Heart right ventricle (tissue), 16 donors: ENCODE results near the gene BTBD16. TPM values are rescaled to one million over a fixed set of nuclear protein-coding genes. Genes with fewer than 3 reads are reported as not detected.
A peak's percentile ranks its signal among the peaks of the same experiment; 100 is the strongest.

Source experiments
- ATAC-seq, 8 donors: fragments of 200-7000 bp; cut with Tn5 transposase; one replicate each; pipeline ENCODE4 v1.9.1; 2020; ENCODE audit warnings: mild to moderate bottlenecking in 8 of 8, moderate library complexity in 8 of 8, moderate number of reproducible peaks in 1 of 8
- DNase-seq, 2 donors: peaks; one replicate each; pipeline ENCODE4 v3.0.0-alpha.2; 2020
- H3K27ac ChIP-seq, 10 donors: fragments of 200-600 bp; sonication (generic) in 2 of 10; one replicate each; pipeline versions ENCODE4 v1.5.0 to v1.8.0; 2020 to 2022; ENCODE audit warnings: mild to moderate bottlenecking in 3 of 10
- H3K27me3 ChIP-seq, 7 donors: fragments of 200-600 bp; one replicate each; pipeline ENCODE4 v1.8.0; 2021 to 2022; ENCODE audit warnings: mild to moderate bottlenecking in 2 of 7
- H3K36me3 ChIP-seq, 9 donors: fragments of 200-600 bp; sonication (generic) in 1 of 9; one replicate each; pipeline versions ENCODE4 v1.5.0 to v1.8.0; 2020 to 2022; ENCODE audit warnings: mild to moderate bottlenecking in 2 of 9
- H3K4me1 ChIP-seq, 9 donors: fragments of 200-600 bp; sonication (generic) in 1 of 9; one replicate each; pipeline versions ENCODE4 v1.5.0 to v1.8.0; 2020 to 2022; ENCODE audit warnings: mild to moderate bottlenecking in 4 of 9
- H3K4me3 ChIP-seq, 10 donors: fragments of 200-600 bp; sonication (generic) in 2 of 10; one replicate each; pipeline versions ENCODE4 v1.5.0 to v1.8.0; 2020 to 2022; ENCODE audit warnings: mild to moderate bottlenecking in 7 of 10, moderate library complexity in 2 of 10
- H3K9me3 ChIP-seq, 11 donors: fragments of 200-600 bp in 10 of 11; sonication (generic) in 2 of 11; one replicate each; pipeline versions ENCODE4 v1.5.0 to v1.8.0; 2013 to 2022; ENCODE audit warnings: mild to moderate bottlenecking in 2 of 11, control low read depth in 1 of 11, moderate library complexity in 1 of 11
- CTCF ChIP-seq, 9 donors: fragments of 200-600 bp; sonication (generic) in 2 of 9; IDR thresholded peaks; one replicate each; pipeline versions ENCODE4 v1.5.0 to v1.8.0; 2021 to 2022; ENCODE audit warnings: antibody characterized with exemption in 9 of 9, mild to moderate bottlenecking in 5 of 9, moderate library complexity in 1 of 9
- WGBS, 2 donors: extraction: QIAGEN DNeasy Blood & Tissue Kit; methylation state at CpG; one replicate each; pipeline ENCODE4 v1.1.7; 2013; ENCODE audit warnings: inconsistent platforms in 1 of 2; 5-methylcytosine and 5-hydroxymethylcytosine counted together
- intact Hi-C, 10 donors: fragments of 100-400 bp; cut with DNase I; formaldehyde crosslinking; loops; one replicate each; pipeline versions ENCODE4 v1.11.1 to v1.14.2; 2022
- polyA plus RNA-seq, 2 donors: library from polyadenylated mRNA; stranded (reverse); fragments of 200-250 nt; gene quantifications; one replicate each; pipeline ENCODE4 v1.2.3, GENCODE V29; 2013
- total RNA-seq, 10 donors: library from RNA; stranded (reverse); fragmentation: NEBNext Ultra II Directional in 3 of 10; extraction: Animal tissue kit (Norgen Biotek cat#: 25700) in 3 of 10; gene quantifications; one replicate each; pipeline versions ENCODE4 v1.2.1 to v1.2.4, GENCODE V29; 2021 to 2023
- donor health status: Arrhythmogenic right ventricular cardiomyopathy.
- donor health status: ischemic (EF 13 %, LVEDD 7.1; RV severe dilation, severe dysfunction).
- donor health status: healthy with polysubstance abuse.
- donor health status: DM: no; HTN: yes; CAD: no.
- donor health status: DM: no; HTN: no; CAD: no.
- donor health status: ischemic (EF 25% LVEDD 6.9; RV normal size, moderate dysfunction).
- donor health status: ischemic (EF 25% LVEDD 5.7; RV mildly dilated, moderate dysfunction).
- donor health status: healthy.
- donor health status: DM: yes; HTN: yes; CAD: no.
- donor health status: Ischemic cardiomyopathy.
- donor health status: ischemic (EF 35%, LVEDD 5.7; RV mildly dilated, moderate dysfunction).
- donor health status: nonischemic (EF 11% LVEDD 7.7; RV severe dilation, severe dysfunction).
- donor health status: DM: yes; HTN: yes; CAD: no.
- donor health status: PGD.
- donor health status: ischemic (EF 29% LVEDD 5.4; RV normal size, mild dysfunction).
- donor health status: nonischemic (EF 23%, LVEDD 6.1; RV moderate dilation, normal function).

Gene BTBD16
- total and polyA plus RNA-seq, 12 donors, result 0.29 to 0.76 TPM; not detected in 10

DNA sequence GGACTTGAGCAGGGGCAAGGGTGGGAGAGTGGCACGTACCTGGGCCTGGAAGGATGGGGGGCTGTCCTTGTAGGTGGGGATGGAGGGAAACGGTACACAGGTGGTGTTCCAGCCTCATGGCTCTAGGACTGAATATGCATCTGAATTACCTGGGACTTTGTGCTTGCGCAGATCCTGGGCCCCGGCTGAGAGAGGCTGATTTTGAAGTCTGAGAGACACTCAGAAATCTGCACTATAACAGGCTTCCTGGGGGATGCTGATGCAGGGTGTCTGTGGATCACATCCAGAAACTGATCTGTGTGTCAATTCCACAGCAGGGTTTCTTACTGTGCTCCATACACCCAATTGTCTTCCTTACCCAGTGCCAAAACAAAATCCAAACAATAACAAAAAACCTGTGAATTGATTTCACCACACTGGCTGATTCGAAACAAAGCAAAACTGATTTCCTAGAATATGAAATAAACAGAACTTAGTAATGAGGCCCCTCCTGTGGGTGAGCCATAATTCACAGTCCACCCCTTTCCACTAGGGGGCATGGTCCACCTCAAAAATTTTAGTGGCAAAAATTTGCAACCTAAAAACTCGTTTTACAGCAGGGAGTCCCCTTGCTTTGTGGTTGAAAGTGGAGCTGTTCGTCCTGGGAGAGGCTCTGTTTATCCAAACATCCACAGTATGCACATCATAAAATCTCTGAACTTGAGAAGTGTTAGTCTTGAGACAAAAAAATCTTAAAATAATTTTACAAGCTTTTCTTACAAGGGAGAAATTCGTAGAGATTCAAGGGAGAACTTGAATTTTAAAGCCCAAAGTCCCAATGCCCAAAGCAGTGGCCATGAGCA lies 71.4 kb downstream of the BTBD16 start:
- TF ChIP-seq CTCF (IDR thresholded peaks at IDR 0.05), result peak; percentile 64 to 87 (median 84)
- Histone ChIP-seq H3K4me1 (peaks cover 2 to 41% (median 16%) of the 10 kb centered on the region in 9 donors), H3K27me3 (no peaks in the 10 kb centered on the region), H3K4me3 (no peak overlapping the region), H3K9me3 (no peaks in the 10 kb centered on the region), H3K27ac (peak overlapping the region in 7 of 10 donors; percentile 40 to 80 (median 66)), H3K36me3 (no peaks in the 10 kb centered on the region)
- ATAC-seq (peak in 6 of 8 donors; percentile 19 to 66 (median 48)), DNase-seq (peak in 1 of 2 donors; percentile 61)
- WGBS, 2 donors, result 60 to 62% methylated on average over 8 of the region's 8 CpGs
- intact Hi-C loops, result loop anchor here (1.0 to 10.0 kb wide), 15 partner anchors 35 to 225 kb away; partner anchors contain the start of gene DMBT1 (in 4 of the 10)

DNA sequence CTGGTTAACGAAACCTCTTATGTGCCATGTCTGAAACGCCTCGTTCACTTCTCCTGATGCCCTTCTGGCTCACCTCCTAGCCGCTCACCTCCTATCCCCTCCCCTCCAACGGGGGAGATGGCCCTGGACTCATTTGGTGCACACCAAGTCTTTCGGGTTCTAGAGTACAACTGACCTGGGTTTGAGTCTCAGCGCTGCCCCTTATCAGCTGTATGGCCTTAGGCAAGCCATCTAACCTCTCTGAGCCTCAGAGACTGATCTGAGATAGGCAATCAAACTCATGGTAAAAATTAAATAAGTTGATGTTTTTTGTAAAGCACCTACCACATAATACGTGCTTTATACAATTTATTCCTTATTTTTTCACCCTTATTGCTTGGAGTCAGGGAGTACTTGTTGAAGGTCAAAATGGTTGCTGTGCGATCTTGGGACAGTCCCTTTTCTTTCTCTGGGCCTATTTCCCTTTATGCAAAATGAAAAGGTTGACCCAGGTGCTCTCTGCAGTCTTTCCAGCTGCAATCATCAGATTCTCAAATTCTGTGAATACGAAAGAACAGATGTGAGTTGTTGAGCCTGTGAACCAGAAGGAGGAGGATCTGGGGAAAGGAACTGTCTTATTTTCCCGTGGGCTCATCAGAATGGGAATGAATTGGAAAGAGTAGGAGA lies 72.2 kb downstream of the BTBD16 start:
- WGBS, 2 donors, result 90 to 92% methylated on average over 11 of the region's 11 CpGs
- intact Hi-C loops, result loop anchor here (2.0 to 10.0 kb wide), 14 partner anchors 36 to 224 kb away; partner anchors contain the start of gene DMBT1 (in 4 of the 10)
- no peaks in the 10 kb centered on the region for H3K9me3 ChIP-seq
- DNase-seq (no peak), ATAC-seq (no peak)
- H3K27me3 ChIP-seq, result no peaks in the 10 kb centered on the region
- H3K36me3 ChIP-seq, result no peaks in the 10 kb centered on the region
- H3K27ac ChIP-seq, result peak overlapping the region in 2 of 10 donors; percentile 66 to 80
- TF ChIP-seq CTCF (IDR thresholded peaks at IDR 0.05), result no peak
- peaks cover 2 to 37% (median 16%) of the 10 kb centered on the region in 9 donors for H3K4me1 ChIP-seq
- no peak overlapping the region for H3K4me3 ChIP-seq

DNA sequence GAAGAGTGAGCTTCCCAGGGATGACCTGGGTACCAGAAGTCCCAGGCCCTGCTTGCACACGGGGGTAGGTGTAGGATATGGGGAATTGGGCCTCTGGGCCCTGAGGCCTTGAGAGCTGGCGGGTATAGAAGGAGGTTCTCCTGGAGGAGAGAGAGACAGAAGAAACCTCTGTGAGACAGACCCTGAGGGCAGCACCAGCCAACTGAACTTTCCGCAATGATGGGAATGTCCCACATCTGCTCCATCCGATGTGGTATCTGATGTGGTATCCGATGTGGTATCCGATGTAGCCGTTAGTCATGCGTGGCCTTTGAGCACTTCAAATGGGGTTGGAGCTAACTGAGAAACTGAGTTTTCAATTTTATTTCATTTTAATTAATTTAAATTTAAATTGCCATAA lies 72.8 kb downstream of the BTBD16 start:
- WGBS, 2 donors, result 96 to 97% methylated on average over 8 of the region's 8 CpGs
- peaks cover 2 to 35% (median 13%) of the 10 kb centered on the region in 9 donors for H3K4me1 ChIP-seq

More for the DNA sequence above, 72.8 kb downstream of the BTBD16 start:
- H3K27me3 ChIP-seq, result no peaks in the 10 kb centered on the region
- DNase-seq (no peak), ATAC-seq (no peak)
- H3K36me3 ChIP-seq, result no peaks in the 10 kb centered on the region
- peak overlapping the region in 1 of 10 donors; percentile 14 for H3K27ac ChIP-seq
- no peak for TF ChIP-seq CTCF (IDR thresholded peaks at IDR 0.05)
- intact Hi-C loops, result loop anchor here (2.0 to 10.0 kb wide), 14 partner anchors 37 to 223 kb away; partner anchors contain the start of gene DMBT1 (in 4 of the 10)
- no peak overlapping the region for H3K4me3 ChIP-seq
- no peaks in the 10 kb centered on the region for H3K9me3 ChIP-seq
